GM12878 (cell line): ENCODE measurements around the gene TEFM. TPM values are rescaled to one million over a fixed set of nuclear protein-coding genes. Genes with fewer than 3 reads are reported as not detected.

Experiments
- ATAC-seq: fragments of 200-7000 bp; cut with Tn5 transposase; 3 replicates; pipeline ENCODE4 v1.9.1; 2020; ENCODE audit warnings: mild to moderate bottlenecking, moderate library complexity
- BruUV-seq: library from RNA; stranded (reverse); fragments of 400-500 nt; replicated peaks from 2 replicates; lab custom pipeline; 2021; lab: Mats Ljungman, UMichigan
- CTCF ChIA-PET: fragments of 300-600 bp; sonication (Branson Sonifier 250); formaldehyde crosslinking; extraction: SDS; loops from one replicate; lab custom pipeline; 2021; ENCODE audit warnings: inconsistent platforms; lab: Yijun Ruan, JAX
- POLR2A ChIA-PET: fragments of 350-600 bp; formaldehyde crosslinking; extraction: SDS; loops from one replicate; lab custom pipeline; 2021; ENCODE audit warnings: inconsistent platforms; lab: Charles Lee
- RAD21 ChIA-PET: fragments of 300-600 bp; sonication (Branson Sonifier 250); formaldehyde crosslinking; loops from one replicate; lab custom pipeline; 2023; ENCODE audit warnings: antibody characterized with exemption; ENCODE audit not compliant: unreplicated experiment; lab: Charles Lee
- SMC1A ChIA-PET: fragments of 300-600 bp; sonication (Branson Sonifier 250); formaldehyde crosslinking; loops from one replicate; lab custom pipeline; 2023; ENCODE audit not compliant: unreplicated experiment, uncharacterized antibody; lab: Charles Lee
- DNase-seq: peaks from one replicate; pipeline ENCODE4 v3.0.0-alpha.2; 2011; ENCODE audit warnings: low read depth, low spot score
- FAIRE-seq: peaks from 3 replicates; lab custom pipeline; 2011; peaks lifted over from hg19 to GRCh38; lab: Jason Lieb, UNC
- H2AFZ ChIP-seq: 2 replicates; pipeline ENCODE4 v1.6.0; 2011; ENCODE audit warnings: low read depth, low read length, control low read depth; ENCODE audit not compliant: control insufficient read depth
- H3K27ac ChIP-seq: 2 replicates; pipeline ENCODE4 v1.5.1; 2011; ENCODE audit warnings: control low read depth; ENCODE audit not compliant: control insufficient read depth, insufficient read depth
- H3K27me3 ChIP-seq, 2 experiments: replicated peaks in 1 of 2; 2 replicates each; pipeline versions ENCODE4 v1.6.0 to v1.6.1; 2011; ENCODE audit warnings: low read length in 1 of 2; ENCODE audit not compliant: control insufficient read depth in 2 of 2, insufficient read depth in 2 of 2
- H3K36me3 ChIP-seq, 2 experiments: 2 replicates each; pipeline ENCODE4 v1.5.1; 2011; ENCODE audit warnings: low read length in 1 of 2; ENCODE audit not compliant: control insufficient read depth in 2 of 2, insufficient read depth in 2 of 2
- H3K4me1 ChIP-seq: 2 replicates; pipeline ENCODE4 v1.6.1; 2011; ENCODE audit warnings: mild to moderate bottlenecking, low read length, moderate library complexity, mixed read lengths; ENCODE audit not compliant: control insufficient read depth, insufficient read depth
- H3K4me2 ChIP-seq: 2 replicates; pipeline ENCODE4 v1.6.0; 2011; ENCODE audit warnings: control low read depth; ENCODE audit not compliant: control insufficient read depth, insufficient read depth
- H3K4me3 ChIP-seq: fragments of 200-600 bp; sonication (generic); 2 replicates; pipeline ENCODE4 v1.5.1; 2016
- H3K79me2 ChIP-seq: 2 replicates; pipeline ENCODE4 v1.6.0; 2011; ENCODE audit warnings: low read length; ENCODE audit not compliant: control insufficient read depth, insufficient read depth
- H3K9ac ChIP-seq: 2 replicates; pipeline ENCODE4 v1.8.0; 2011; ENCODE audit warnings: low read length, control low read depth, mixed read lengths; ENCODE audit not compliant: control insufficient read depth, insufficient read depth
- H3K9me3 ChIP-seq: replicated peaks from 3 replicates; pipeline ENCODE4 v1.5.1; 2011; ENCODE audit warnings: mild to moderate bottlenecking, low read length; ENCODE audit not compliant: control insufficient read depth, insufficient read depth
- H4K20me1 ChIP-seq: 2 replicates; pipeline ENCODE4 v1.6.0; 2011; ENCODE audit not compliant: control insufficient read depth, insufficient read depth
- BRCA1 ChIP-seq: IDR thresholded peaks from 2 replicates; pipeline ENCODE4 v1.6.1; 2011; ENCODE audit warnings: low read depth, low read length, improper control_type of control experiment
- CREM ChIP-seq: IDR thresholded peaks from 2 replicates; pipeline ENCODE4 v1.6.1; 2014; ENCODE audit warnings: antibody characterized with exemption, low read depth
- FOS ChIP-seq: IDR thresholded peaks from 3 replicates; pipeline ENCODE4 v1.6.1; 2011; ENCODE audit warnings: borderline replicate concordance; ENCODE audit not compliant: insufficient read length; ENCODE audit errors: extremely low read depth
- FOXK2 ChIP-seq: fragments of 450-650 bp; IDR thresholded peaks from 2 replicates; pipeline ENCODE4 v1.6.1; 2017; ENCODE audit warnings: mild to moderate bottlenecking, moderate library complexity
- IRF3 ChIP-seq: fragments of 450-650 bp; IDR thresholded peaks from 2 replicates; pipeline ENCODE4 v1.6.1; 2014; ENCODE audit warnings: mild to moderate bottlenecking
- MXI1 ChIP-seq: fragments of 150-350 bp; IDR thresholded peaks from 2 replicates; pipeline ENCODE4 v1.6.1; 2011; ENCODE audit warnings: low read depth, mild to moderate bottlenecking, inconsistent platforms, low read length, improper control_type of control experiment
- POLR2AphosphoS5 ChIP-seq: IDR thresholded peaks from 2 replicates; pipeline ENCODE4 v1.6.1; 2011; ENCODE audit warnings: mild to moderate bottlenecking, low read length, inconsistent platforms
- RCOR1 ChIP-seq: conservative IDR thresholded peaks from 2 replicates; pipeline ENCODE4 v1.6.1; 2012; ENCODE audit warnings: low read depth, low read length, improper control_type of control experiment
- REST ChIP-seq: IDR thresholded peaks from 2 replicates; pipeline ENCODE4 v1.6.1; 2012; ENCODE audit warnings: mild to moderate bottlenecking, low read depth, low read length
- SUZ12 ChIP-seq: fragments of 200-600 bp; sonication (generic); IDR thresholded peaks from one replicate; pipeline ENCODE4 v1.6.1; 2018; ENCODE audit warnings: antibody characterized with exemption, mild to moderate bottlenecking; ENCODE audit not compliant: unreplicated experiment
- TBL1XR1 ChIP-seq: IDR thresholded peaks from 2 replicates; pipeline ENCODE4 v1.6.1; 2012; ENCODE audit warnings: low read depth, low read length, improper control_type of control experiment
- USF1 ChIP-seq: IDR thresholded peaks from 2 replicates; pipeline ENCODE4 v1.6.1; 2011; ENCODE audit warnings: borderline replicate concordance, low read depth, mild to moderate bottlenecking, moderate library complexity, mixed read lengths, low read length; ENCODE audit not compliant: insufficient read depth; ENCODE audit errors: extremely low read length
- YY1 ChIP-seq: IDR thresholded peaks from 2 replicates; pipeline ENCODE4 v1.6.1; 2011; ENCODE audit warnings: low read depth, mild to moderate bottlenecking, low read length
- ZNF274 ChIP-seq: IDR thresholded peaks from one replicate; pipeline ENCODE4 v1.8.0; 2011; ENCODE audit not compliant: insufficient read length, insufficient read depth
- whole genome bisulfite sequencing: methylation state at CpG from one replicate; pipeline ENCODE4 v1.1.6; 2016; ENCODE audit warnings: low lambda C conversion rate; ENCODE audit not compliant: insufficient replicate concordance, insufficient coverage; ENCODE audit errors: missing lambda C conversion rate; 5-methylcytosine and 5-hydroxymethylcytosine counted together
- in situ Hi-C: fragments of 300-500 bp; cut with MboI; formaldehyde crosslinking; loops from 9 replicates; pipeline ENCODE4 v1.14.3; 2018; ENCODE audit warnings: mixed read lengths
- intact Hi-C: fragments of 100-400 bp; cut with micrococcal nuclease; formaldehyde crosslinking; loops from one replicate; pipeline ENCODE4 v1.14.2; 2022; ENCODE audit not compliant: unreplicated experiment
- polyA plus RNA-seq, 11 experiments: library from polyadenylated mRNA; depleted of rRNA in 4 of 11; unstranded in 6 of 11; stranded (reverse) in 5 of 11; fragments of >200 nt; fragmentation: Nextera tagmentation in 4 of 11; fragmentation: Illumina TruSeq in 1 of 11; extraction: Ambion mirVana in 4 of 11; extraction: Trizol in 1 of 11; gene quantifications; 1 replicate in 1 of 11; 2 replicates in 10 of 11; pipeline versions ENCODE4 v1.2.1 to v1.2.3, GENCODE V29; 2011 to 2016; ENCODE audit warnings: inconsistent platforms in 2 of 11, missing spikeins in 2 of 11, low read depth in 1 of 11
- total RNA-seq, 4 experiments: library from RNA; depleted of rRNA in 3 of 4; stranded (reverse); fragments of >200 nt in 3 of 4; fragmentation: Illumina TruSeq in 1 of 4; extraction: Trizol in 1 of 4; gene quantifications; 2 replicates each; pipeline versions ENCODE4 v1.2.1 to v1.2.3, GENCODE V29; 2013 to 2021

Gene TEFM
- total and polyA plus RNA-seq, 10 of the 15 experiments (the other 5 are each of a cell fraction or from before 2014, with no cell fraction given), result 11.5 to 57.1 (median 28.6) TPM

GRCh38 chr17:30854146-30854545 lies 51.9 kb downstream of the TEFM start:
- ATAC-seq (no peak), DNase-seq (no peak), FAIRE-seq (no peak)
- H3K27ac ChIP-seq, result no peak overlapping the region
- H3K4me1 ChIP-seq, result no peaks in the 10 kb centered on the region
- no peaks in the 10 kb centered on the region for H3K9me3 ChIP-seq
- SMC1A ChIA-PET, result no interaction called here
- no TSS peak for BruUV-seq
- H3K4me2 ChIP-seq, result no peak overlapping the region
- H3K79me2 ChIP-seq, result no peaks in the 10 kb centered on the region
- CTCF ChIA-PET, result interaction anchor here (0.8 to 2.3 kb wide), 3 partner anchors 15 to 369 kb away, joined by 3 to 6 read pairs (median 3); no protein-coding TSS in a partner anchor
- no peaks in the 10 kb centered on the region for H3K27me3 ChIP-seq
- H3K9ac ChIP-seq, result no peak overlapping the region
- H2AFZ ChIP-seq, result no peak overlapping the region
- POLR2A ChIA-PET, result interaction anchor here (0.6 kb wide), 1 partner anchor 265 kb away, joined by 3 read pairs; no protein-coding TSS in a partner anchor
- peaks cover 0 to 7% of the 10 kb centered on the region in 2 experiments; a peak in 2 of 4 replicates for H3K36me3 ChIP-seq
- WGBS, result 100% methylated on average over 3 of the region's 3 CpGs
- no peak overlapping the region for H3K4me3 ChIP-seq
- TF ChIP-seq MXI1 (no peak), POLR2AphosphoS5 (no peak), USF1 (no peak), TBL1XR1 (no peak), IRF3 (no peak), RCOR1 (no peak), REST (no peak), BRCA1 (no peak), YY1 (no peak), CREM (no peak), ZNF274 (no peak), FOS (no peak), SUZ12 (no peak), FOXK2 (no peak)
- H4K20me1 ChIP-seq, result no peaks in the 10 kb centered on the region
- intact Hi-C loops, result no loop called here
- RAD21 ChIA-PET, result no interaction called here
- in situ Hi-C loops, result no loop called here
